Neutrophil (primary cell): Measurements from ENCODE around the gene EIF4E3.

ENCODE experiments used
- H3K27ac ChIP-seq: fragments of 200-600 bp; sonication (generic); 2 replicates; pipeline ENCODE4 v1.5.1; 2016; ENCODE audit warnings: mild to moderate bottlenecking, moderate library complexity
- H3K27me3 ChIP-seq: fragments of 200-600 bp; sonication (generic); 2 replicates; pipeline ENCODE4 v1.6.0; 2016; ENCODE audit warnings: mild to moderate bottlenecking
- H3K36me3 ChIP-seq: fragments of 200-600 bp; sonication (generic); 2 replicates; pipeline ENCODE4 v1.5.1; 2017
- H3K4me1 ChIP-seq, 2 experiments: fragments of 200-600 bp in 1 of 2; sonication (generic) in 1 of 2; 1 replicate in 1 of 2; 2 replicates in 1 of 2; pipeline versions ENCODE4 v1.5.1 to v1.6.1; 2013 to 2016; ENCODE audit warnings: low read depth in 1 of 2, low read length in 1 of 2, mild to moderate bottlenecking in 1 of 2, moderate library complexity in 1 of 2; ENCODE audit not compliant: control insufficient read depth in 1 of 2, insufficient read depth in 1 of 2
- H3K4me3 ChIP-seq, 2 experiments: fragments of 200-600 bp in 1 of 2; sonication (generic) in 1 of 2; 1 replicate in 1 of 2; 2 replicates in 1 of 2; pipeline ENCODE4 v1.5.1; 2013 to 2016; ENCODE audit warnings: low read depth in 1 of 2, low read length in 1 of 2, mild to moderate bottlenecking in 1 of 2, moderate library complexity in 1 of 2
- H3K9me3 ChIP-seq: fragments of 200-600 bp; sonication (generic); 2 replicates; pipeline ENCODE4 v1.5.1; 2016
- TF ChIP-seq, protein P1 (sequence below): fragments of 200-600 bp; sonication (generic); IDR thresholded peaks from 2 replicates; pipeline ENCODE4 v1.5.1; 2016; ENCODE audit warnings: antibody characterized with exemption

Gene EIF4E3

DNA sequence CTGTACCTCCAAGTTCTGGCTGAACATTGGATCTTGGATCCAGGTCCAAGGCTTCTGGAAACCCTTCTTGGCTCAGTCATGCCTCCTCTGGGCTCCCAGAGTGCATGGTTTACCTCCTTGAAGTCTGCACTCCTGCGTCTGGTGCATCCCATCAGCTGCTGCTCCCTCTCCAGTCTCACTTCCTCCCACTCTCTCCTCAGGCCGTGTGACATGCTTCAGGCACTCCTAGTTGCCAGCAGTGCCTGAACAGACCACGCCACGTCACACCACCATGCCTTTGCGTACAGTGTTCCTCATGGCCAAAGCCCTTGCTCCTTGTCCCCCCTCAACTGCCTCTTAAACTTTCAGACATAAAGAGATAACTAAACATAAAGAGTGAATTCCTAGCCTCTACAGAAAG lies 34.2 kb upstream of the EIF4E3 start:
- Histone ChIP-seq H3K27ac (peak overlapping the region; percentile 54), H3K27me3 (no peaks in the 10 kb centered on the region), H3K9me3 (no peaks in the 10 kb centered on the region), H3K4me1 (peaks cover 36 to 43% of the 10 kb centered on the region in 2 experiments), H3K4me3 (no peak overlapping the region), H3K36me3 (peaks cover 15% of the 10 kb centered on the region)
- TF ChIP-seq, protein P1, sequence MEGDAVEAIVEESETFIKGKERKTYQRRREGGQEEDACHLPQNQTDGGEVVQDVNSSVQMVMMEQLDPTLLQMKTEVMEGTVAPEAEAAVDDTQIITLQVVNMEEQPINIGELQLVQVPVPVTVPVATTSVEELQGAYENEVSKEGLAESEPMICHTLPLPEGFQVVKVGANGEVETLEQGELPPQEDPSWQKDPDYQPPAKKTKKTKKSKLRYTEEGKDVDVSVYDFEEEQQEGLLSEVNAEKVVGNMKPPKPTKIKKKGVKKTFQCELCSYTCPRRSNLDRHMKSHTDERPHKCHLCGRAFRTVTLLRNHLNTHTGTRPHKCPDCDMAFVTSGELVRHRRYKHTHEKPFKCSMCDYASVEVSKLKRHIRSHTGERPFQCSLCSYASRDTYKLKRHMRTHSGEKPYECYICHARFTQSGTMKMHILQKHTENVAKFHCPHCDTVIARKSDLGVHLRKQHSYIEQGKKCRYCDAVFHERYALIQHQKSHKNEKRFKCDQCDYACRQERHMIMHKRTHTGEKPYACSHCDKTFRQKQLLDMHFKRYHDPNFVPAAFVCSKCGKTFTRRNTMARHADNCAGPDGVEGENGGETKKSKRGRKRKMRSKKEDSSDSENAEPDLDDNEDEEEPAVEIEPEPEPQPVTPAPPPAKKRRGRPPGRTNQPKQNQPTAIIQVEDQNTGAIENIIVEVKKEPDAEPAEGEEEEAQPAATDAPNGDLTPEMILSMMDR, result no peak

DNA sequence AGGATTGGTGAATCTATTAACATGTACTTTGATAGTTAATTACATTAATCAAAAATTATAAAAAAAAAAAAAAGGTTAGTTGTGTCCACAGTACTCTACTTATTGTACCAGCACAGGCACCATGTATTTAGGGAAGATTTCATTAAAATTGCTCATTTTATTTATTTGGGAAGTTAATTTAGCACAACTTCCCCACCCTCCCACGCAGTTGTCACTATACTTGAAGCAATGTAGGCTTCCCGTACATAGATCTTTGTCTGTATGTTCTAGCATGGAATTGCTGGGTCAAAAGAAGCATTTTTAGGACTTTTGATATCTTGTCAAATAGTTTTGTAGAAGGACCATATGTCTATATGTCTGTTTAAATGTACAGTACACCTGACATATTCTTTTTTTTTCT lies 32.9 kb upstream of the EIF4E3 start:
- Histone ChIP-seq H3K4me3 (no peak overlapping the region), H3K9me3 (no peaks in the 10 kb centered on the region), H3K4me1 (peaks cover 36 to 44% of the 10 kb centered on the region in 2 experiments), H3K36me3 (peaks cover 7% of the 10 kb centered on the region), H3K27ac (peak overlapping the region; percentile 54), H3K27me3 (no peaks in the 10 kb centered on the region)
- TF ChIP-seq, protein P1, result no peak

DNA sequence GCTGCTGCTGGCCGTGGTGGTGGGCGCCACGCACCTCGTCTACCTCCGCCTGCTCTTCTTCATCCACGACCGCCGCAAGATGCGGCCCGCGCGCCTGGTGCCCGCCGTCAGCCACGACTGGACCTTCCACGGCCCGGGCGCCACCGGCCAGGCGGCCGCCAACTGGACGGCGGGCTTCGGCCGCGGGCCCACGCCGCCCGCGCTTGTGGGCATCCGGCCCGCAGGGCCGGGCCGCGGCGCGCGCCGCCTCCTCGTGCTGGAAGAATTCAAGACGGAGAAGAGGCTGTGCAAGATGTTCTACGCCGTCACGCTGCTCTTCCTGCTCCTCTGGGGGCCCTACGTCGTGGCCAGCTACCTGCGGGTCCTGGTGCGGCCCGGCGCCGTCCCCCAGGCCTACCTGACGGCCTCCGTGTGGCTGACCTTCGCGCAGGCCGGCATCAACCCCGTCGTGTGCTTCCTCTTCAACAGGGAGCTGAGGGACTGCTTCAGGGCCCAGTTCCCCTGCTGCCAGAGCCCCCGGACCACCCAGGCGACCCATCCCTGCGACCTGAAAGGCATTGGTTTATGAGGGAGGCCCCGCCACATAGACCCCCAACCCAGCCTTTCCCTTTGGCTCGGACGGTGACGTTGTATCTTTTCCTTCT lies 29.5 kb upstream of the EIF4E3 start:
- H3K9me3 ChIP-seq, result no peaks in the 10 kb centered on the region
- TF ChIP-seq, protein P1, result no peak
- H3K4me1 ChIP-seq, result peaks cover 57 to 59% of the 10 kb centered on the region in 2 experiments
- no peaks in the 10 kb centered on the region for H3K36me3 ChIP-seq
- peak overlapping the region; percentile 81 to 82 for H3K4me3 ChIP-seq
- H3K27ac ChIP-seq, result peak overlapping the region; percentile 91
- H3K27me3 ChIP-seq, result no peaks in the 10 kb centered on the region

DNA sequence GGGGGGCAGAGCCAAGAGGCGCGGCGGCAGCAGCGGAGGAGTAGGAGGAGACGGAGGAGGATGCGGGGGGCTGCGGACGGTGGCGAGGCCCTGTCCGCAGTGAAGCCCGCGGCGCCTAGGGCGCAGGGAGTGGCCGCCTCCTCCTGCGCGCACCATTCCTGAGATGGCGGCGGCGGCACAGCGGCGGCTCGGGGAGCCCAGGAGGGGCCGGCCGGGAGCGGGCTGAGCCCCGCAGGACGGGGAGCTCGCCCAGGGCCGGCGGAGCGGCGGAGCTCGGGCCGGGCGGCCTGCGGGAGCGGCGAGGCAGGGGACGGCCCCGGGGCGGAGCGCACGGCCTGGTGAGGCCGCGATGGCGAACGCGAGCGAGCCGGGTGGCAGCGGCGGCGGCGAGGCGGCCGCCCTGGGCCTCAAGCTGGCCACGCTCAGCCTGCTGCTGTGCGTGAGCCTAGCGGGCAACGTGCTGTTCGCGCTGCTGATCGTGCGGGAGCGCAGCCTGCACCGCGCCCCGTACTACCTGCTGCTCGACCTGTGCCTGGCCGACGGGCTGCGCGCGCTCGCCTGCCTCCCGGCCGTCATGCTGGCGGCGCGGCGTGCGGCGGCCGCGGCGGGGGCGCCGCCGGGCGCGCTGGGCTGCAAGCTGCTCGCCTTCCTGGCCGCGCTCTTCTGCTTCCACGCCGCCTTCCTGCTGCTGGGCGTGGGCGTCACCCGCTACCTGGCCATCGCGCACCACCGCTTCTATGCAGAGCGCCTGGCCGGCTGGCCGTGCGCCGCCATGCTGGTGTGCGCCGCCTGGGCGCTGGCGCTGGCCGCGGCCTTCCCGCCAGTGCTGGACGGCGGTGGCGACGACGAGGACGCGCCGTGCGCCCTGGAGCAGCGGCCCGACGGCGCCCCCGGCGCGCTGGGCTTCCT lies 28.8 kb upstream of the EIF4E3 start, which contains the start of gene GPR27:
Gene GPR27 (plus strand): TSS at position 155 of the 909 bp plus-strand sequence. CDS start 195 bp downstream, at position 350.
- peaks cover 50 to 54% of the 10 kb centered on the region in 2 experiments for H3K4me1 ChIP-seq
- peak within 1 kb of the TSS; percentile 91 for H3K27ac ChIP-seq
- peak within 1 kb of the TSS; percentile 81 to 82 for H3K4me3 ChIP-seq
- H3K9me3 ChIP-seq, result no peaks in the 10 kb centered on the region
- no peaks in the 10 kb centered on the region for H3K27me3 ChIP-seq
- TF ChIP-seq, protein P1, result no peak
- no peaks in the 10 kb centered on the region for H3K36me3 ChIP-seq

DNA sequence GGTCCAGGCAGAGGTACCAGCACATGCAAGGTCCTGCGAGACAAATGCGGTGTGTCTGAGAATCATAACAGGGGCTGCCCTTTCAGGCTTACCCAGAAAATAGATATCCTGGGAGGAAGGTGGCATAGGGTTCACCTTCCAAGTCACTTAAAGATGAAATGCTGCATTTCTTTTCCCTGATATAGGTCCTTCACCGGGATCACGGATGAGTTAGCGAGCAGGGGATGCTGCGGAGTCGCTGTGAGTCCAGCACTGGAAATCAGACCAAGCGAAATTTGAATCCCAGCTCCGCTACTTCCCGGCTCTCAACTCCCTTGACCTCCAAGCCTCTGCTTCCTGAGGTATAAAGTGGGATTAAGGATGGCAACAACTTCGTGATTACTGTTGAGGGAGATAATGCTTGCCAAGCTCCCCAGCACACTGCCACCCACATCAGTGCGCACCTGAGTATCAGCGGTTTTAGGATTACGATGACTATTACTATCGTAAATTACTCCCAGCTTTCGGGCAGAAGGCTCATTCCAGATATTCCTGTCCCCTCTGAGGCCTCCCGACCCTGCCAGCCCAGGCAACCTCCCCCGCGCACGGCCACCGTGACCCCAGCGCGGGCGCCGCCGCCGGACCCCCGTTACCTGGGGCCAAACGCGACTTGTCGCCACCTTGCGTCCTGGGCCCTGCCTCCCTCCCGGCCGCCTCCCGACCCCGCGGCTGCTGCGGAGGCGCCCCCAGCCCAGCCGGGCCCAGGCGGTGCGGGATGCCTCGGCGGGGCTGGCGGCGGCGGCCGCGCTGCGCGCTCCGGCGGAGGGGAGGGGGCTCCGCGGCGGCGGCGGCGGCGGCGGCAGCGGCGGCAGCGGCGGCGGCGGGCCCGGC lies 27.9 kb upstream of the EIF4E3 start:
- TF ChIP-seq, protein P1, result no peak
- H3K4me3 ChIP-seq, result peak overlapping the region; percentile 81 to 82
- H3K27ac ChIP-seq, result peak overlapping the region; percentile 91

More for the DNA sequence above, 27.9 kb upstream of the EIF4E3 start:
- no peaks in the 10 kb centered on the region for H3K9me3 ChIP-seq
- H3K4me1 ChIP-seq, result peaks cover 44 to 51% of the 10 kb centered on the region in 2 experiments
- H3K27me3 ChIP-seq, result no peaks in the 10 kb centered on the region
- no peaks in the 10 kb centered on the region for H3K36me3 ChIP-seq
